ENCODE data around the gene EXOC3L1.

EXOC3L1 gene

GRCh38 chr16:67167588-67167987 lies 22.3 kb downstream of the EXOC3L1 start:
- DNase-seq (ENCODE audit: low read depth) = no peak
- H3K4me3 ChIP-seq (ENCODE audit: control insufficient read depth, low read depth, low read length) = no peak overlapping the region
- TF ChIP-seq, protein P1, sequence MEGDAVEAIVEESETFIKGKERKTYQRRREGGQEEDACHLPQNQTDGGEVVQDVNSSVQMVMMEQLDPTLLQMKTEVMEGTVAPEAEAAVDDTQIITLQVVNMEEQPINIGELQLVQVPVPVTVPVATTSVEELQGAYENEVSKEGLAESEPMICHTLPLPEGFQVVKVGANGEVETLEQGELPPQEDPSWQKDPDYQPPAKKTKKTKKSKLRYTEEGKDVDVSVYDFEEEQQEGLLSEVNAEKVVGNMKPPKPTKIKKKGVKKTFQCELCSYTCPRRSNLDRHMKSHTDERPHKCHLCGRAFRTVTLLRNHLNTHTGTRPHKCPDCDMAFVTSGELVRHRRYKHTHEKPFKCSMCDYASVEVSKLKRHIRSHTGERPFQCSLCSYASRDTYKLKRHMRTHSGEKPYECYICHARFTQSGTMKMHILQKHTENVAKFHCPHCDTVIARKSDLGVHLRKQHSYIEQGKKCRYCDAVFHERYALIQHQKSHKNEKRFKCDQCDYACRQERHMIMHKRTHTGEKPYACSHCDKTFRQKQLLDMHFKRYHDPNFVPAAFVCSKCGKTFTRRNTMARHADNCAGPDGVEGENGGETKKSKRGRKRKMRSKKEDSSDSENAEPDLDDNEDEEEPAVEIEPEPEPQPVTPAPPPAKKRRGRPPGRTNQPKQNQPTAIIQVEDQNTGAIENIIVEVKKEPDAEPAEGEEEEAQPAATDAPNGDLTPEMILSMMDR (IDR thresholded peaks at IDR 0.05; ENCODE audit: control insufficient read depth, insufficient read depth, low read depth, low read length, missing control alignments) = no peak

DNA sequence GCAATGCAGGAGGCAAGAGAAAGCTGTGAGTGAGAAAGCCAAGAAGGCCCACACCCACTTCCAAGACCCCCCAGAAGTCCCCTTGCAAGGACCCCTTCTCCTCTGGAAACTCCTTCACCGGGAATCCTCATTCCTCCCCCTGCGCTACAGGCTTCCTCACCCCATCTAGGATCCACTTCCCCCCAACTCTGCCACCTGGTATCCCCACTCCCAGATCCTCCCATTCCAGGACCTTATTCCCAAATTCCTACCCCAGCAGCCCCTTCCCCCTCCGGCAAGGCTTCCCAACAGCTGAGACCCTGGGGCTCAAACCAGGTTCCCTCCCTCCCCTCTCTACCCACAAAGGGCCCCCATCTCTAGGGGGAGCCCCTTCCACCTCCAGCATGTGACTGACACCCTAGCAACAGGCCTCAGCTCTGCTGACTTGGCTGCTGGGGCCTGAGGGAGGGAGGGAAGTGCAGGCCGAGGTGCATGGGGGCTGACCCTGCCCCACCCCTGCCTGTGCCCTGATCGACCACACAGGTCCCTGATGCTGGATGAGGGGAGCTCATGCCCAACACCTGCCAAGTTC lies 23.3 kb downstream of the EXOC3L1 start:
- TF ChIP-seq, protein P1 (IDR thresholded peaks at IDR 0.05; ENCODE audit: control insufficient read depth, insufficient read depth, low read depth, low read length, missing control alignments) = no peak

DNA sequence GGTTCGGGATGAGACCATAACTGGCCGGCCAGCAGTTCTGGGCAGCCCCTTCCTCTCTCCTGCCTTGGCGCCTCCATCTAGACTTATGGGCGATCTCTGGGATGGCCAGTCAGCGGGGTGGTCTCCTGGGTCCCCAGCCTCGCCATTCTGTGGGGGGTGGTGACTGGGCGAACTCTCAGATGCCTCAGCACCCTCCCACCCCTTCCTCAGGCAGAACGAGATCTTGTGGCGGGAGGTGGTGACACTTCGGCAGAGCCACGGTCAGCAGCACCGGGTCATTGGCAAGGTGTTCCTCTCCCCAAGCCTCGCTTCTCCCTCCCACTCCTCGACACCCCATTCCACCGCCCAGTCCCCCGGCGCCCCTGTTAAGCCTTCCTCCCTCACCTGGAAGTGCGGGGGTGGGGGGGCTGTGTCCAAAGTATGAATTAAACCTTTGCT lies 23.8 kb downstream of the EXOC3L1 start:
- no peak for DNase-seq (ENCODE audit: low read depth)
- TF ChIP-seq, protein P1 (IDR thresholded peaks at IDR 0.05; ENCODE audit: control insufficient read depth, insufficient read depth, low read depth, low read length, missing control alignments) = no peak
- no peak overlapping the region for H3K4me3 ChIP-seq (ENCODE audit: control insufficient read depth, low read depth, low read length)

More for the DNA sequence above, 23.3 kb downstream of the EXOC3L1 start:
- no peak for DNase-seq (ENCODE audit: low read depth)
- H3K4me3 ChIP-seq (ENCODE audit: control insufficient read depth, low read depth, low read length) = no peak overlapping the region

- H3K4me3 ChIP-seq (ENCODE audit: control insufficient read depth, low read depth, low read length) = no peak overlapping the region
- no peak for DNase-seq (ENCODE audit: low read depth)
- TF ChIP-seq, protein P1 (IDR thresholded peaks at IDR 0.05; ENCODE audit: control insufficient read depth, insufficient read depth, low read depth, low read length, missing control alignments) = no peak
Observed at GRCh38 chr16:67165121-67166078, 24.5 kb downstream of the EXOC3L1 start.

GRCh38 chr16:67164599-67165061 lies 25.3 kb downstream of the EXOC3L1 start, which contains the start of gene HSF4:
HSF4 (plus strand) TSS chr16:67164745; CDS start chr16:67164812, 67 bp downstream.
- TF ChIP-seq, protein P1 (IDR thresholded peaks at IDR 0.05; ENCODE audit: control insufficient read depth, insufficient read depth, low read depth, low read length, missing control alignments) = no peak
- H3K4me3 ChIP-seq (ENCODE audit: control insufficient read depth, low read depth, low read length) = no peak within 1 kb of the TSS
- no peak for DNase-seq (ENCODE audit: low read depth)

GRCh38 chr16:67163999-67164558 lies 25.9 kb downstream of the EXOC3L1 start:
- TF ChIP-seq, protein P1 (IDR thresholded peaks at IDR 0.05; ENCODE audit: control insufficient read depth, insufficient read depth, low read depth, low read length, missing control alignments) = no peak
- no peak overlapping the region for H3K4me3 ChIP-seq (ENCODE audit: control insufficient read depth, low read depth, low read length)
- no peak for DNase-seq (ENCODE audit: low read depth)

Data from AG09309 (cell line).